ENCODE measurements around the gene DST. TPM values are rescaled to one million over a fixed set of nuclear protein-coding genes. Genes with fewer than 3 reads are reported as not detected.

DST gene
- total and polyA plus RNA-seq, 2 of the 8 experiments (the other 6 are each of a cell fraction or from before 2014, with no cell fraction given): 49.4 to 116 TPM

GRCh38 chr6:56522495-56523270, 120.0 kb downstream of the DST start:
- Histone ChIP-seq H2BK20ac (ENCODE audit: low read length) (no peak overlapping the region), H3K4ac (replicated peaks; ENCODE audit: insufficient read length, low read depth, low read length) (no peak overlapping the region), H3K4me3 (ENCODE audit: extremely low read depth in 1 of 4, insufficient read depth in 2 of 4, low read depth in 3 of 4, low read length in 4 of 4) (peak overlapping the region in 1 of 4 experiments; percentile 7; a peak in 1 of 8 replicates), H3K23ac (ENCODE audit: insufficient read length) (no peak overlapping the region), H3K4me2 (ENCODE audit: insufficient read depth in 1 of 2, low read depth in 2 of 2, low read length in 2 of 2) (peak overlapping the region in 1 of 2 experiments; percentile 44; a peak in 3 of 4 replicates), H2BK12ac (ENCODE audit: low read depth, low read length) (no peak overlapping the region), H4K5ac (ENCODE audit: insufficient read length, low read depth, low read length) (peak overlapping the region; percentile 39), H4K8ac (ENCODE audit: extremely low read depth, insufficient read depth, low read length) (no peak overlapping the region), H3K27me3 (replicated peaks in 1 of 4; ENCODE audit: control insufficient read depth in 3 of 4, extremely low read depth in 1 of 4, insufficient read depth in 3 of 4, low read length in 3 of 4) (no peaks in the 10 kb centered on the region), H3K18ac (ENCODE audit: extremely low read depth, low read length) (no peak overlapping the region), H4K91ac (replicated peaks; ENCODE audit: insufficient read length, low read length) (no peak overlapping the region), H3K79me1 (ENCODE audit: low read depth, low read length) (peaks cover 2% of the 10 kb centered on the region; the same call in 1 of the 2 replicates), H2BK5ac (ENCODE audit: low read depth, low read length) (peak overlapping the region; percentile 36; the same call in 1 of the 2 replicates), H3K23me2 (ENCODE audit: low read depth, low read length) (no peaks in the 10 kb centered on the region), H3K79me2 (ENCODE audit: control insufficient read depth in 1 of 2, insufficient read depth in 2 of 2, low read length in 2 of 2) (no peaks in the 10 kb centered on the region), H2BK120ac (replicated peaks; ENCODE audit: low read depth, low read length) (no peak overlapping the region), H3K36me3 (ENCODE audit: control insufficient read depth in 2 of 4, insufficient read depth in 4 of 4, low read length in 3 of 4) (peaks cover 0 to 12% (median 3%) of the 10 kb centered on the region in 4 experiments; a peak in 3 of 8 replicates), H3K9ac (replicated peaks in 1 of 4; ENCODE audit: extremely low read depth in 1 of 4, low read depth in 3 of 4, low read length in 3 of 4) (no peak overlapping the region), H3K9me3 (ENCODE audit: insufficient read depth in 2 of 2, low read depth in 1 of 2, low read length in 1 of 2) (no peaks in the 10 kb centered on the region), H3K4me1 (replicated peaks in 1 of 4; ENCODE audit: control insufficient read depth in 3 of 4, insufficient read depth in 4 of 4, low read length in 3 of 4) (peaks cover 4 to 26% (median 10%) of the 10 kb centered on the region in 4 experiments; a peak in 5 of 7 replicates), H3K56ac (replicated peaks; ENCODE audit: insufficient read length, low read depth, low read length) (no peak overlapping the region), H4K20me1 (replicated peaks in 1 of 2; ENCODE audit: control insufficient read depth in 1 of 2, insufficient read depth in 2 of 2, low read length in 2 of 2) (no peaks in the 10 kb centered on the region), H2BK15ac (ENCODE audit: low read length) (no peak overlapping the region), H3K27ac (ENCODE audit: low read depth, low read length) (no peak overlapping the region), H3K14ac (ENCODE audit: insufficient read length) (no peak overlapping the region), H2AK5ac (ENCODE audit: low read depth, low read length) (no peak overlapping the region), H2AFZ (ENCODE audit: low read length) (no peak overlapping the region)
- no peak for TF ChIP-seq CEBPB (IDR thresholded peaks at IDR 0.05; ENCODE audit: low read depth, low read length)
- TF ChIP-seq YY1 (IDR thresholded peaks at IDR 0.05; ENCODE audit: low read depth, low read length): no peak
- no peak for TF ChIP-seq CTCF (IDR thresholded peaks at IDR 0.05; ENCODE audit: control extremely low read depth in 1 of 3, insufficient read depth in 1 of 3, low read depth in 1 of 3, low read length in 3 of 3)
- no peak for TF ChIP-seq SIRT6 (IDR thresholded peaks at IDR 0.05; ENCODE audit: low read length)
- FAIRE-seq (no peak), DNase-seq (ENCODE audit: low read depth in 1 of 2, low spot score in 2 of 2) (no peak)
- ChIA-PET POLR2A (ENCODE audit: partially characterized antibody) (no interaction called here), CTCF (ENCODE audit: partially characterized antibody) (interaction anchor here (1.6 to 2.6 kb wide), 3 partner anchors 14 to 48 kb away, joined by 3 to 6 read pairs (median 6); no protein-coding TSS in a partner anchor)
- WGBS, 2 experiments (ENCODE audit: extremely low coverage in 1 of 2, insufficient coverage in 1 of 2, insufficient read length in 1 of 2, insufficient replicate concordance in 2 of 2, low coverage in 1 of 2, low lambda C conversion rate in 2 of 2, missing lambda C conversion rate in 1 of 2): 54% methylated on average over 3 of the region's 3 CpGs; no CpG with 5 or more reads in 1 of the 2 experiments
